NAMALWA (cell line): Measurements from ENCODE around the gene CACNA1G.

Experiments used
- DNase-seq: peaks from one replicate; pipeline ENCODE4 v3.0.0-alpha.2; 2015; ENCODE audit warnings: low spot score

The CACNA1G gene

DNA sequence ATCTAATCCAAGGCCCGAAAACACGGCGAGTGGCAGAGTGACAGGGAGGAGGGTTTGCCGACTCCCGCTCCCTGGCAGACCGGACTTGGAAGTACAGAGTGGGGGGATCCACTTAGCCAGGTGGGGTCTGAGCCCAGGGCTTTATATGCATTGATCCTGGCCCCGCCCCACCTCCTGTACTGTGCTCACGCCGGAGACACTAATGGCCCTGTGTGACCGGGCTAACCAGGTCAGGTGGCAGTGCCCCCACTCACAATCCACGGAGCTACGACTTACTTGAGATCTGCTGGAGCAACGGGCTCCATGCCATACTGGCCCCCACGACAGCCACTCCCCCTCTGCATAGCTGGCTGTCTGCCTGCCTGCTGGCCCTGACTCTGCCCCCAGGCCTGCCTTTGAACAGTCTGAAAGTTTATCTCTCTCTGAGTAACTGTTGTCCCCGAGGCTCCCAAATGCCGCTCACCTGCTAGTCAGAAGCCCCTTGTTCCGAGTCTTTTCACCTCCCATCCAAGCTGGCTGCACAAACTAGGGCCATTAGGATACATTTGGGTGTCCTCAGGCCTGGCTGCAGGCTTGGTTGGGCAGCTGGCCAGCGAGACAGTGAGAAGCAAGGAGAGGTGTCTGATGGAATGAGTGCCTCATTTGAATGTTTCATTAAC is 28.0 kb downstream of the CACNA1G start:
- DNase-seq: no peak

DNA sequence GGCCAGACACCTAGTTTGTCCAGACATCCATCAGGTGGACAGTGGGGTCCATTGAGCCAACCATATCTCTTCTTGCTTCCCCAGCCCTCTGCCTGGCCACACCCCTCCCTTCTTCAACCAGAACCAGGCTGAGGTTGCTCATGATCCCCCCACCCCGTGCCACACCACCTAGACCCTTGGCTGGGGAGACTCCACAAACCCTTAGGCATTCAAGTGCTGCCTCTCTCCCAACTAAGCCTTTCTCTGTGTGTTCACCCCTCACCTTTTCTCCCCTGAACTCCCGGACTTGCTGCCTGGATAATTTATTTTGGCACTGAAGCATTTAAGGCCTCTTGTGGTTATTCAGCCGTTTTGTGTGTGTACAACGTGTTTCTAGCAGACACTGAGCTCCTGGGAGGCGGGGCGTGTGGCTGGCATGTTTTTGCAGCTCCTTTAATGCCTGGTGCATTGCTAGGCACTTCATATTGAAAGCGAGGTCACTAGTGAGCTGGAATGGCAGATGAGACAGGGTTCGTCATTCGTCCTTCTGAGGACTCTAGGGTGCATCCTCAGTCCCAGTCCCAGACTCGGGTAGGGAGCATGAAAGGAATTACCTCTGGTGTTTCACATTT is 28.7 kb downstream of the CACNA1G start:
- DNase-seq: no peak

DNA sequence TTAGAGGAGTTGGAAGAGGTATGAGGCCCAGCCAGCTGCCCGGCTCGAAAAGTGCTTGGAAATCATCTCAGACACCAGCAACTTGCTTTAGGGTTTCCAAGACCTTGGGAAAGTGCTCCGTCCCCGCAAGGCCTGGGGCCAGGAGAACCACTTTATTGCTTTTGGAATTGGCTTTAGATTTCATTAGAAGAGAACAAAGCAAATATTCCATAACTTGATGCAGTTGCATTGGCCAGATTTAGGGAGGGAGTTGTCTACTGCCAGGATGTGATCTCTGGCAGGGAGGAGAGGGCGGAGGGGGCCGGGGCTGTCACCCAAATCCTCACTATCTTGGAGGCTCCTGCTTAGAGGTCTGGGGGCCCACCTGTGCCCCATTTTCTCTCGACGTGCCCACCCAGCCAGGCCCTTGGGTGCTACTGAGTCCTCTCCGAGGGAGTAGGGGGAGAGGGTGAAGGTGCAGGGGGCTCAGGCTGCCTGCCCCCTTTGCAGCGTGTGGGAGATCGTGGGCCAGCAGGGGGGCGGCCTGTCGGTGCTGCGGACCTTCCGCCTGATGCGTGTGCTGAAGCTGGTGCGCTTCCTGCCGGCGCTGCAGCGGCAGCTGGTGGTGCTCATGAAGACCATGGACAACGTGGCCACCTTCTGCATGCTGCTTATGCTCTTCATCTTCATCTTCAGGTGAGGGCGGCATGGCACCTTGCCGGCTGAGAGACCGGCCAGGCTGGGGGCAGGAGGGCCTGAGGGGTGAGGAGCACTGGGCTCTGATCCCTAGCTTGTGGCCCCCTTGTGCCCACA is 30.6 kb downstream of the CACNA1G start:
- DNase-seq: no peak

DNA sequence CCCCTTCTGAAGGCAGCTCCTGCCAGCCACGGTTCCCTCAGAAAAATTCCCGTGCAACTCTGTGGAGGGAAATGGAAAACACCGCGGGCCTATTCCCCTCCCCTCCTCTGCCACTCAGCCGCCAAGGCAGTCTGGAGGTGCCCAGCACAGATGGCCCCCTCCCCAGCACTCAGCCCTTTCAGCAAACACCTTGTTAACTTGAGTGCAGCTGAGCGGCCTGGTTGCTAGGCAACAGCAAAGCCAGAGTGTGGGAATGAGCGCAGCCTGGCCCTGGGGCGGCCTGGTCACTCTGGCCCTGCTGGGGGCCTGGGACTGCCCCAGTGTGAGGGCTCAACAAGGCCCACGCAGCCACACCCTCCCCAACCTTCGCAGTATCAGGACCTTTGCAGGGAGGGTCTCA is 32.8 kb downstream of the CACNA1G start:
- no peak for DNase-seq

DNA sequence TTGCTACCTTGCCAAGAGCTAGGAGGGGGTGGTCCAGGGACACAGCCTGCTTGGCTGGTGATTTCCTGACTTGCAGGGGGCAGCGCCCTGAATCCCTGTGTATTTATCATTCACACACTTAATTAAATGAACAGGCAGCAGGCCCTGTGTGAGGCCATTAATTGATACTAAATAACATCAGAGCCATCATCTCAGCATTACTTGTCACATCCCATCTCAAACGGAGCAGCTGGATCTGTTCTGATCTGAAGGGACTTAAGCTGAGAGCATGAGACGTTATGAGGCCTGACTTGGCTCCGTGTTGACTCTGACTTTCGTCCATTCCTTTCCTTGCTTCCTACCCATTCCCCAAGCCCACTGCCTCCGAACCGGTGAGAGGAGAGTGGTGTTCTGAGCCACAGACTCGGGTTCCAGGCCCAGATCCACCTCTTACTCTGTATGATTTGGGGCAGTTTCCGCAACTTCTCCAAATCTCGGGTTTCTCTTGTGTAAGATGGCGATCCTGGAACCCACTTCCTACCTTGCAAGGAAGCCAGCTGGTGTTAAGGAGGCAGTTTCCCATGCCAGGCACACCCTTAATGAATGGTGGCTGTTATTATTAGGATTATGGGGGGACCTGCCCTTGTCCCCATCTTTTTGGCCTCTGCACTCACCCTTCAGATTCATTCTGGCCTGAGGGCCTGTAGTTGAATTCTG is 33.8 kb downstream of the CACNA1G start:
- no peak for DNase-seq

DNA sequence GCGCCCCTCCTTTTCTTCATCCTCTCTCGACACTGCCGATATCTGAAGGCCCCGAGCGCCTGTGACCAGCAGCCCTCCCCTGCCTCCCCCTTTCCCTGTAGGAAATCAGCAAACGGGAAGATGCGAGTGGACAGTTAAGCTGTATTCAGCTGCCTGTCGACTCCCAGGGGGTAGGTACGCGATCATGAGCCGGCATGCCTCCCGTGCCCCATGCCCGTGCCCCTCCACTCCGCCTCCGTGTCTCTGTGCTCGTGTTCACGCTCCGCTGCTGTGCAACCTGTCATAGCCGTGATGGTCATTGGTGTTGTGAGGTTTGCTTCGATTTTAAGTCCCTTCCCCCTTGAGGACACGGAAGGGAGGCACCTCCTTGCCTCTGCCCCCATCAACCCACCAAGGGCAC is 34.4 kb downstream of the CACNA1G start:
- no peak for DNase-seq

DNA sequence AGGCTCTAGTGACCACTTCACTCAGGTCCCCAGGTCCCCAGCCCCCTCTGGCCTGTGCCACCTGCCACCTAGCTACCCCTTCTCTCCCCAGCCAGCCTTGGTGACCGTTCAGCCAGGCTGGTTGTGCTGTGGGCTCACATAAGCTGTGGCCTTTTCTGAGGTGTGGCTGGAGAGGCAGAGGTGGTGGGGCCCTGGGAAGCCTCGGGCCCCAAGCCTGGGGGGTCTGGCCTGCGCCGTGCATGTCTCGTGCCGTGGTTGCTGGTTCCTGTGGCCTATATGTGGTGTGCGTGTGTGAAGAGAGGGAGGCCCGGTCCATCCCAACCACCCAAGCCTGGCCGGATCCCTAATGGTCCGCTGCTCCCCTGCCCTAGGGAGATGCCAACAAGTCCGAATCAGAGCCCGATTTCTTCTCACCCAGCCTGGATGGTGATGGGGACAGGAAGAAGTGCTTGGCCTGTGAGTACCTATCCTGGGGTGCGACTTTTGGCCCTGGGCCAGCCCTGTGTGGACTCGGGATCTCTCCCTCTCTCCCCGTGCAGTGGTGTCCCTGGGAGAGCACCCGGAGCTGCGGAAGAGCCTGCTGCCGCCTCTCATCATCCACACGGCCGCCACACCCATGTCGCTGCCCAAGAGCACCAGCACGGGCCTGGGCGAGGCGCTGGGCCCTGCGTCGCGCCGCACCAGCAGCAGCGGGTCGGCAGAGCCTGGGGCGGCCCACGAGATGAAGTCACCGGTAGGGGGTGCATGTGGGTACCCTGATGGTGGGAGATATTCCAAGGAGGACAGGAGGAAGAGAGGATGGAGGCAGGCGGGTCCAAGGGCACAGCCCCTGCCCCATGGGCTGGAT is 35.9 kb downstream of the CACNA1G start:
- DNase-seq: no peak

DNA sequence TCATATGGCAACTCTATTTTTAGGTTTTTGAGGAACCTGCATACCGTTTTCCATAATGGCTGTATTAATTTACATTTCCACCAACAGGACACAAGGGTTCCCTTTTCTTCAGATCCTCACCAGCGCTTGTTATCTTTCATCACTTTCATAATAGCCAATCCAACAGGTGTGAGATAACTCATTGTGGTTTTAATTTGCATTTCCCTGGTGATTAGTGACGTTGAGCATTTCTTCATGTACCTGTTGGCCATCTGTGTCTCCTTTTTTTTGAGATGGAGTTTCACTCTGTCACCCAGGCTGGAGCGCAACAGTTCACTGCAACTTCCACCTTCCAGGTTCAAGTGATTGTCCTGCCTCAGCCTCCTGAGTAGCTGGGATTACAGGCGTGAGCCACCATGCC is 38.0 kb downstream of the CACNA1G start:
- peak; percentile 61 for DNase-seq

DNA sequence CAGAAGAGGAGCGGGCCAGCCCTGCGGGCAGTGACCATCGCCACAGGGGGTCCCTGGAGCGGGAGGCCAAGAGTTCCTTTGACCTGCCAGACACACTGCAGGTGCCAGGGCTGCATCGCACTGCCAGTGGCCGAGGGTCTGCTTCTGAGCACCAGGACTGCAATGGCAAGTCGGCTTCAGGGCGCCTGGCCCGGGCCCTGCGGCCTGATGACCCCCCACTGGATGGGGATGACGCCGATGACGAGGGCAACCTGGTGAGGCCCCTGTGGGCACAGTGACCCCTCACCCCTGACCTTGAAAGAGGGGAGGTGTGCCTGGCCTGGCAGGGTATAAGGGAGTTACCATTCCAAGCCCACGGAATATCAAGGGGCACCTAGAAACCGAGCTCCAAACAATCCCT is 39.1 kb downstream of the CACNA1G start:
- DNase-seq: no peak

DNA sequence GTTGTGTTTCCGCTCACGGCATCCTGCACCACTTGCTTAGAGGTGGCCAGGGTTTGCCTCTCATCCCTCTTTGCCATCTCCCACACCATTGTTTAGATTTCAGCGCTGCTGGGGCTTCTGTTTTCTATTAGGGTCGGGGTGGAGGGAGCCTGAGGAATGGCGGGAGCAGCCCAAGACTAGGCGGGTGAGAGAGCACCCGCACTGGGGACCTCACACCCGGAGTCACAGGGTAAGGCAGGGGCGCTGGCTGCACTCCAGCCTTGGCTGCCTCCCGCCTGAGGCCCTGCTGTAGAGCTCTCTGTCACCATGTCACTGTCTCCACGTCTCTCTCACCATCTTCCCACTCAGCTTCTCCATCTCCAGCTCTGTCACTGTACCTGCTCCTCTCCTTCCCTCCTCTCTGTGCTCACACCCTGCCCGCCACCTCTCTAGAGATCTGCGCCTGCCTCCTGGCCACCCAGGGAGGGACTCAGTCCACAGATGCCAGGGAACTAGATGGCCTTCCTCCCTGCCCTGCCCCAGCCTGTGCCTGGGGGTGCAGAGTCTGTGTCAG is 41.4 kb downstream of the CACNA1G start:
- no peak for DNase-seq

DNA sequence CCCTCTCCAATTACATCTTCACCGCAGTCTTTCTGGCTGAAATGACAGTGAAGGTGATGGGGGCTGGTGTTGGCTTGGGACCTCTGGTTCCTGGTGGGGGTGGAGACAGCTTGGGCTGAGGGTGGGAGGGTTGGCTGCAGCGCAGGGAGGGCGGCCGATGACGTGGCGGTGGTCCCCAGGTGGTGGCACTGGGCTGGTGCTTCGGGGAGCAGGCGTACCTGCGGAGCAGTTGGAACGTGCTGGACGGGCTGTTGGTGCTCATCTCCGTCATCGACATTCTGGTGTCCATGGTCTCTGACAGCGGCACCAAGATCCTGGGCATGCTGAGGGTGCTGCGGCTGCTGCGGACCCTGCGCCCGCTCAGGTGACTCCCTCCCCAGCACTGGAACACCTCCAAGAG is 42.3 kb downstream of the CACNA1G start:
- DNase-seq: no peak

DNA sequence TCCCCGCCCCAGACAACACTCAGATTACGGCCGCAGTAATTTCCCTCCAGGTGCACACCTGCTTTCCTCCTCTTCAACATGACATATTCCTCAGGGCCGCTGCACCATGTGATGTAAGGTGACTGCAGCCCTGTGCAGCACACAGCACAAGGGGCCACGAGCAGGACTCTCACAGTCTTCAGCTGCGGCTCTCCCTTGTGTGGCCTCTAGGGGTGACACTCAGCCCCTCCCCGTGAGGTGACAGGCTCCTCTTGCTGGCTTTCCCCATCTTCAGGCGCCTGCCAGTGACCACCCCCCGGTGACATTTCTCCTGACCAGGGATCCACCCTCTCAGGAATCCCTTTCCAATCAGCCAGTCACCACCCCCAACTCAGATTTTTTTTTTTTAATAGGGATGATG is 42.8 kb downstream of the CACNA1G start:
- peak; percentile 54 for DNase-seq

DNA sequence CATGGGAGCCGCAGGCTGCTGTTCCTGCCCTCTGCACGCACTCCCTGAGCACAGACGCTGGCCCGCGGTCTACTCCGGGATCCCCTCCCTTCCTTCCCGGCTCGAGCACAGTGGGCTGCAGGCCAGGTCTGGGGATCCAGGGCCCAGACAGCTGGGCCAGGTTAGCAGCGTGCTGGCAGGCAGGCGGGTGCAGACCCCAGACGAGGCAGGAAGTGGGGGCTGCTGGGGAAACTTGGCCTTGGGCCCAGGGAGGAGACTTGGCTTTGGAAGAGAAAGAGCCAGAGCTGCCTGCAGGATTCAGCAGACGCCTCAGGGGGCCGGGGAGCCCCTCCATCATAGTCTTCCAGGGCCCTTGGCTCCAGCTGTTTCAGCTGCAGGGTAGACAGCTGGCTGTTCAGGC is 44.0 kb downstream of the CACNA1G start:
- no peak for DNase-seq

DNA sequence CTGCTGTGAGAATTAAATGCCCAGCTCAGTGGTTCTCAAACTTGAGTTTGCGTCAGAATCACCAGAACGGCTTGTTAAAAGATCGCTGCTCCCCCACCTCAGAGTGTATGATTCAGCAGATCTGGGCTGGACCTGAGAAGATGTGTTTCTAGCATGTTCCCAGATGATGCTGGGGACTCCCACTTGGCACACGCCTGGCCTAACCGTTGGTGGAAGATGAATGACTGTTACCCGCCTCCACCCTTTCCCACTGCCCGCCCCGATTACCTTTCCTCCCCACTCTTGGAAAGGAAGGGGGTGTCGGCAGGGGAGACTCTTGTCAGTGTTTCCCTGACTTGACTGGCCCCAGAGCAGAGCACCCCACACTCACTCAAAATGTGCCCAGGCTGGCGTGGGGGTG is 44.9 kb downstream of the CACNA1G start:
- no peak for DNase-seq

DNA sequence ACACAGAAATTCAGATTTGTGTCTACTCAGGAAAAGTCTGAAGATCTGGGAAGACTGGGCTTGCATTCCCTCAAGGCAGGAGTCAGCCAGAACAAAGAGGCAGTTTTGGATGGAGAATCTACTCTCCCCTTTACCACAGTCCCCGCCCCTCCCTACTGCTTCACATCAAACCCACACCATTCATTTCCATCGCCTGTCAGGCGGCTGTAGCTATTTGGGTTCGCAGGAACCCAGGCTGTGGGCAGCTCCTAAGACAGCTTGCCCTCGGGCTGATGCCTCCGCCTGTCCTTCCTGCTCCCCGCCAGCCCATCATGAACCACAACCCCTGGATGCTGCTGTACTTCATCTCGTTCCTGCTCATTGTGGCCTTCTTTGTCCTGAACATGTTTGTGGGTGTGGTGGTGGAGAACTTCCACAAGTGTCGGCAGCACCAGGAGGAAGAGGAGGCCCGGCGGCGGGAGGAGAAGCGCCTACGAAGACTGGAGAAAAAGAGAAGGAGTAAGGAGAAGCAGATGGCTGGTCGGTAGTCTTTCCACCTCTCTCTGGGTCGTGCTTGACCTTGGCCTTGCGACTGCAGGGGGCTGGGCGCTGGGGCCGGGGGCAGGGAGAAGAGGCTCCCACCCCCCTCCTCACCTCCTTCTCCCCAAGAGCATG is 47.1 kb downstream of the CACNA1G start:
- no peak for DNase-seq

DNA sequence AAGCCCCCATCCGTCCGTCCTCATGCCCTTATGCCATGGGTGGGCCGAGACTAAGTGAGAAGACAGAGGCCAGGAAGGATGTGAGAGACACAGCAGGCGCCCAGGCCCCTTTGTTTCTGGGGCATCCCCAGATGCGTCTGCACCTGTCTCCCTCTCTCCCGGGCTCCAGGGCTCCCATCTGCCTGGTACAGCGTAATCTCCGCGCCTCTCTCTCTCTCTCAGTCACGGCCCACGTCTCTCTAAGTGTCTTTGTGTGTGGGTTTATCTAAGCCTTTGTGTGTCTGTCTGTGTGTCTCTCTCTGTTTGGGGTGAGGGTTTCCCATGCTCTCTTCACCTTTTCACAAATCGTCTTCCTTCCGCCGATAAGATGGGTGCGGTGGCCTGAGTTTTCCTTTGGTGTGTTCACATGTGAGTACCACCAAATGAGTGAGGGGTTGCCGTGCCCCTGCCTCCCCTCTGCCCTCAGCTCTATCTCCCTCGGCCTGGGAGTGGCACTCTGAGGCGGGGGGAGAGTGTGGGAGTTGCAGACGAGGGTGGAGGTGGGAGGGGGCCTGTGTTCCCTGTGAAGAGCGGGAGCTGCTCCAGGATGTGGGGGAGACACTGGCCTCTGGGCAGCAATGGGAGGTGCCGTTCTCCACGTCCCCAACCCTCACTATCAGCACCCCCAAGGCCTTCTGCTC is 48.3 kb downstream of the CACNA1G start:
- DNase-seq: no peak

DNA sequence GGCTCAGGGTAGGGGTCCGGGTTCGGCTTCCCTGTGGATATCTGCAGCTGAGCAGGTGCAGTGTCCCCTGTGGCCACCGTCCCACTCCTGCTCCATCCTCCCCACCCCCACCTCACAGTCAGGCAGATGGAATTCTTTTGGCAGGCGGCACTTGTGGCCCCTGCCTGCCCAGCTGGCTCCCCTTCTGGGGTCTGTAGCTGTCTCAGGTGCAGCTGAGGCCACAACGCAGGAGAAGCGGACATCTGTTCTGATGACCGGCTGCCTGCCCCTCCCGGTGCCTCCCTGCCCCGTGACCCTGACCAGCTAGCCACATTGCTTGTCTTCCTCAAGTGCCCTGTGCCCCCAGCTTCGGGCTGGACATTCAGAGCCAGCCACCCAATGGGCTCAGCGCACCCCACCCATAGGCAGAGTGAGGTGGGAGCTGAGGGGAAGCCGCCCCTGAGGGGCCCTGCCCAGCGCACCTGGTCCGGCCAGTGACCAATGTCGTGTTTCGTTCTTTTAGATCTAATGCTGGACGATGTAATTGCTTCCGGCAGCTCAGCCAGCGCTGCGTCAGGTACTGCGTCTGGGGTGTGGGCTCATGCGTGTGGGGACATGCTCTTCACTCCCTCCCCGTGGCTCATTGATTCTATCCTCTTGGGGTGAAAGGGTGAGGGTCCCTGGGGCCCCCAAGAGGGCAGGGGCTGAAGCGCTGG is 49.0 kb downstream of the CACNA1G start:
- no peak for DNase-seq

DNA sequence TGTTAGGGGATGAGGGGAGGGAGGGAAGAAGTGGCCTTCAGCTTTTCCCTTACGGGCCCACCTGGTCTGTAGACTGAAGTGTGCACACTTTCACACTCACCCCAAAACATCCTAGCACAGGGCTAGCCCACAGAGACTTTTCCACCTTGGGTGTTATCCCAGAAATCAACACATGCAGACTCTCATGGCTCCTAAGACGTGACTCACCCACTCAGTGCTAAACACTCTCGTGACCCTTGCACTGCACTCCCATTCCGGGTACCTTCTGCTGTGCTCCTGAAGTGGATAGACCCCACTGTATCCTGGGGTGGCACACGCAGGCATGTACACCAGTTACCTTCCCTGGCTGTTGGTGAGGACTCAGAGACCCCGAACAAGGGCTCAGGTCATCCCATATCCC is 51.1 kb downstream of the CACNA1G start:
- no peak for DNase-seq

DNA sequence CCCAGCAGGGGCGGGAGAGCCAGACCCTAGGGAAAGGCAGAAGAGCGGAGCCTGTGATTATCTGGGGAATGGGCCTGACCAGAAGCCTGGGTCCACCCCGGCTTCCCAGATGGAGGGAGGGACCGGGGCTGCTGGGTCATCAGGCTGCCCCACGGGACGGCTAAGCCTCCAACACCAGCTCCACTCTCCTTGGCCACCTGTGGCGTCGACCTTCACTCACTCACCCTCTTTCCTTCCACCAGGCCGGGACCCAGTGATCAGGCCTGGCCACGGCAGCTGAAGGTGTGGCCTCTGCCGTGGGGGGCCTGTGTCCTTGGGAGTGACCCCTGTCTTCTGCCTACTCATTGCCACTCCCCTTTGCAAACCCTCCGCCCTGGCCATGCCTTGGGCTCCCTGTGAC is 51.8 kb downstream of the CACNA1G start:
- DNase-seq: no peak
